Caco-2 (cell line): Measurements from ENCODE around the gene PTTG1IP. TPM values are rescaled to one million over a fixed set of nuclear protein-coding genes. Genes with fewer than 3 reads are reported as not detected.

ENCODE experiments used
- BruUV-seq: library from RNA; stranded (reverse); fragments of 400-500 nt; replicated peaks from 2 replicates; lab custom pipeline; 2021; lab: Mats Ljungman, UMichigan
- CTCF ChIA-PET: fragments of 300-600 bp; sonication (Branson Sonifier 250); formaldehyde crosslinking; loops from one replicate; lab custom pipeline; 2022; ENCODE audit warnings: antibody characterized with exemption; lab: Charles Lee
- POLR2A ChIA-PET: fragments of 300-600 bp; sonication (Branson Sonifier 250); formaldehyde crosslinking; loops from one replicate; lab custom pipeline; 2022; ENCODE audit warnings: antibody characterized with exemption; lab: Charles Lee
- DNase-seq, 2 experiments: peaks; one replicate each; pipeline versions ENCODE4 v3.0.0 to v3.0.0-alpha.2; 2020 to 2022
- H3K27me3 ChIP-seq: replicated peaks from 2 replicates; pipeline ENCODE4 v1.6.0; 2011; ENCODE audit warnings: low read length; ENCODE audit not compliant: control insufficient read depth, insufficient read depth
- H3K36me3 ChIP-seq: 2 replicates; pipeline ENCODE4 v1.5.1; 2011; ENCODE audit warnings: low read length; ENCODE audit not compliant: control insufficient read depth, insufficient read depth
- H3K4me1 ChIP-seq: fragments of 250-450 bp; sonication (Bioruptor Pico); 2 replicates; pipeline ENCODE4 v1.5.1; 2020; ENCODE audit warnings: mild to moderate bottlenecking
- H3K4me3 ChIP-seq: 2 replicates; pipeline ENCODE4 v1.5.1; 2011; ENCODE audit warnings: low read depth, mild to moderate bottlenecking, control low read depth, low read length
- H3K9me3 ChIP-seq: fragments of 250-450 bp; sonication (Bioruptor Pico); 2 replicates; pipeline ENCODE4 v1.5.1; 2020; ENCODE audit warnings: mild to moderate bottlenecking, moderate library complexity
- H3K27ac Mint-ChIP-seq: one replicate; pipeline ENCODE4 v1.8.0; 2022; ENCODE audit warnings: mixed read lengths; ENCODE audit not compliant: unreplicated experiment
- H3K27me3 Mint-ChIP-seq: one replicate; pipeline ENCODE4 v1.8.0; 2022; ENCODE audit warnings: mixed read lengths; ENCODE audit not compliant: insufficient read depth, unreplicated experiment
- H3K36me3 Mint-ChIP-seq: one replicate; pipeline ENCODE4 v1.8.0; 2022; ENCODE audit warnings: mild to moderate bottlenecking, mixed read lengths; ENCODE audit not compliant: insufficient read depth, unreplicated experiment
- H3K4me1 Mint-ChIP-seq: one replicate; pipeline ENCODE4 v1.8.0; 2022; ENCODE audit warnings: low read depth, mixed read lengths; ENCODE audit not compliant: unreplicated experiment
- H3K4me3 Mint-ChIP-seq: one replicate; pipeline ENCODE4 v1.8.0; 2022; ENCODE audit warnings: mild to moderate bottlenecking, moderate library complexity, mixed read lengths; ENCODE audit not compliant: unreplicated experiment
- H3K9me3 Mint-ChIP-seq: one replicate; pipeline ENCODE4 v1.8.0; 2022; ENCODE audit warnings: mixed read lengths; ENCODE audit not compliant: unreplicated experiment
- CTCF ChIP-seq, 2 experiments: fragments of 200-600 bp in 1 of 2; IDR thresholded peaks; 1 replicate in 1 of 2; 2 replicates in 1 of 2; pipeline versions ENCODE4 v1.5.1 to v1.8.0; 2011 to 2022; ENCODE audit warnings: antibody characterized with exemption in 1 of 2, control low read depth in 1 of 2, inconsistent platforms in 1 of 2, low read depth in 1 of 2, low read length in 1 of 2, mild to moderate bottlenecking in 1 of 2, moderate library complexity in 1 of 2; ENCODE audit not compliant: insufficient read depth in 1 of 2, severe bottlenecking in 1 of 2, unreplicated experiment in 1 of 2
- intact Hi-C: fragments of 100-400 bp; cut with micrococcal nuclease; formaldehyde crosslinking; loops from one replicate; pipeline ENCODE4 v1.10.0; 2022; ENCODE audit not compliant: unreplicated experiment
- total RNA-seq: library from RNA; stranded (reverse); gene quantifications from 2 replicates; pipeline ENCODE4 v1.2.3, GENCODE V29; 2022

PTTG1IP gene
- total RNA-seq, 1 experiment from 2014 or later: 296 TPM

GRCh38 chr21:44846224-44846484 lies 27.3 kb downstream of the PTTG1IP start:
- peaks cover 37% of the 10 kb centered on the region for H3K4me1 ChIP-seq
- ChIA-PET POLR2A (no interaction called here), CTCF (no interaction called here)
- H3K27me3 Mint-ChIP-seq: no peaks in the 10 kb centered on the region
- DNase-seq: no peak
- peak overlapping the region; percentile 48 for H3K27ac Mint-ChIP-seq
- TF ChIP-seq CTCF (IDR thresholded peaks at IDR 0.05; ENCODE audit: insufficient read depth in 1 of 2, low read depth in 1 of 2, low read length in 1 of 2, severe bottlenecking in 1 of 2, unreplicated experiment in 1 of 2): no peak
- peaks cover 6% of the 10 kb centered on the region for H3K4me1 Mint-ChIP-seq
- intact Hi-C loops: no loop called here
- peaks cover 62% of the 10 kb centered on the region for H3K36me3 Mint-ChIP-seq
- no peaks in the 10 kb centered on the region for H3K27me3 ChIP-seq
- H3K36me3 ChIP-seq: no peaks in the 10 kb centered on the region; the same call in 1 of the 2 replicates
- no peaks in the 10 kb centered on the region for H3K9me3 Mint-ChIP-seq
- BruUV-seq: no TSS peak
- H3K4me3 ChIP-seq: no peak overlapping the region
- H3K9me3 ChIP-seq: no peaks in the 10 kb centered on the region
- peak overlapping the region; percentile 29 for H3K4me3 Mint-ChIP-seq

GRCh38 chr21:44845418-44846223 lies 27.9 kb downstream of the PTTG1IP start:
- BruUV-seq: no TSS peak
- Mint-ChIP-seq H3K27me3 (no peaks in the 10 kb centered on the region), H3K27ac (peak overlapping the region; percentile 48), H3K4me3 (peak overlapping the region; percentile 29), H3K4me1 (peaks cover 6% of the 10 kb centered on the region), H3K9me3 (no peaks in the 10 kb centered on the region), H3K36me3 (peaks cover 57% of the 10 kb centered on the region)
- Histone ChIP-seq H3K36me3 (no peaks in the 10 kb centered on the region; the same call in 1 of the 2 replicates), H3K9me3 (no peaks in the 10 kb centered on the region), H3K4me1 (peaks cover 36% of the 10 kb centered on the region), H3K4me3 (no peak overlapping the region), H3K27me3 (no peaks in the 10 kb centered on the region)
- ChIA-PET POLR2A (no interaction called here), CTCF (no interaction called here)
- peak; percentile 55 to 57 for DNase-seq
- intact Hi-C loops: no loop called here
- TF ChIP-seq CTCF (IDR thresholded peaks at IDR 0.05; ENCODE audit: insufficient read depth in 1 of 2, low read depth in 1 of 2, low read length in 1 of 2, severe bottlenecking in 1 of 2, unreplicated experiment in 1 of 2): peak; percentile 15 to 21

GRCh38 chr21:44844256-44844655 lies 29.2 kb downstream of the PTTG1IP start:
- Mint-ChIP-seq H3K27ac (peak overlapping the region; percentile 30), H3K27me3 (no peaks in the 10 kb centered on the region), H3K4me3 (no peak overlapping the region), H3K9me3 (no peaks in the 10 kb centered on the region), H3K4me1 (peaks cover 6% of the 10 kb centered on the region), H3K36me3 (peaks cover 51% of the 10 kb centered on the region)
- CTCF ChIA-PET: interaction anchor here (0.7 kb wide), 1 partner anchor 42 kb away, joined by 4 read pairs; no protein-coding TSS in a partner anchor
- POLR2A ChIA-PET: no interaction called here
- Histone ChIP-seq H3K9me3 (no peaks in the 10 kb centered on the region), H3K4me3 (no peak overlapping the region), H3K4me1 (peaks cover 24% of the 10 kb centered on the region), H3K36me3 (no peaks in the 10 kb centered on the region; the same call in 1 of the 2 replicates), H3K27me3 (no peaks in the 10 kb centered on the region)
- intact Hi-C loops: no loop called here
- DNase-seq: peak in 1 of 2 experiments; percentile 20
- BruUV-seq: no TSS peak
- TF ChIP-seq CTCF (IDR thresholded peaks at IDR 0.05; ENCODE audit: insufficient read depth in 1 of 2, low read depth in 1 of 2, low read length in 1 of 2, severe bottlenecking in 1 of 2, unreplicated experiment in 1 of 2): no peak
